Measurements from ENCODE around the gene CCAR1.
A peak's percentile ranks its signal among the peaks of the same experiment; 100 is the strongest.
"Not testable (repeated sequence)": the region's sequence is repeated elsewhere in the genome, so short reads cannot be mapped to it uniquely, and the experiment has no call there.

Gene CCAR1

GRCh38 chr10:68720793-68721672 is at the start of gene CCAR1:
TSS of gene CCAR1 (plus strand) at chr10:68721239. CDS start at chr10:68722505, 1,266 bp downstream.
- H3K4me3 ChIP-seq (replicated peaks; ENCODE audit: low read depth, low read length) = peak within 1 kb of the TSS; percentile 94
- TF ChIP-seq CTCF (IDR thresholded peaks at IDR 0.05; ENCODE audit: low read length, missing control alignments) = no peak
- peak; percentile 99 for DNase-seq (ENCODE audit: low read depth)

- H3K4me3 ChIP-seq (replicated peaks; ENCODE audit: low read depth, low read length) = no peak overlapping the region
- TF ChIP-seq CTCF (IDR thresholded peaks at IDR 0.05; ENCODE audit: low read length, missing control alignments) = no peak
- no peak for DNase-seq (ENCODE audit: low read depth)
These were observed 36.6 kb upstream of the CCAR1 start for GRCh38 chr10:68684413-68684812.

- no peak overlapping the region for H3K4me3 ChIP-seq (replicated peaks; ENCODE audit: low read depth, low read length)
- no peak for TF ChIP-seq CTCF (IDR thresholded peaks at IDR 0.05; ENCODE audit: low read length, missing control alignments)
- DNase-seq (ENCODE audit: low read depth) = no peak
These were observed 25.0 kb upstream of the CCAR1 start for GRCh38 chr10:68696018-68696417.

- DNase-seq (ENCODE audit: low read depth) = no peak
- no peak for TF ChIP-seq CTCF (IDR thresholded peaks at IDR 0.05; ENCODE audit: low read length, missing control alignments)
- H3K4me3 ChIP-seq (replicated peaks; ENCODE audit: low read depth, low read length) = no peak overlapping the region
These were observed 23.9 kb upstream of the CCAR1 start for GRCh38 chr10:68697106-68697505.

- no peak overlapping the region for H3K4me3 ChIP-seq (replicated peaks; ENCODE audit: low read depth, low read length)
- no peak for TF ChIP-seq CTCF (IDR thresholded peaks at IDR 0.05; ENCODE audit: low read length, missing control alignments)
- no peak for DNase-seq (ENCODE audit: low read depth)
These were observed 20.8 kb upstream of the CCAR1 start for GRCh38 chr10:68700197-68700596.

- no peak for TF ChIP-seq CTCF (IDR thresholded peaks at IDR 0.05; ENCODE audit: low read length, missing control alignments)
- DNase-seq (ENCODE audit: low read depth) = no peak
- H3K4me3 ChIP-seq (replicated peaks; ENCODE audit: low read depth, low read length) = no peak overlapping the region
These were observed 15.5 kb upstream of the CCAR1 start for GRCh38 chr10:68705548-68705947.

GRCh38 chr10:68708987-68709386 is 12.1 kb upstream of the CCAR1 start:
- not testable (repeated sequence) for DNase-seq (ENCODE audit: low read depth); H3K4me3 ChIP-seq (replicated peaks; ENCODE audit: low read depth, low read length)

GRCh38 chr10:68713065-68713464 is 8.0 kb upstream of the CCAR1 start:
- not testable (repeated sequence) for DNase-seq (ENCODE audit: low read depth); H3K4me3 ChIP-seq (replicated peaks; ENCODE audit: low read depth, low read length)
